Middle frontal gyrus (tissue), 1 donor: ENCODE results near the gene RAPGEFL1.
"Not testable (repeated sequence)": the region's sequence is repeated elsewhere in the genome, so short reads cannot be mapped to it uniquely, and the experiment has no call there.

Experiments
- DNase-seq: peaks from one replicate; pipeline ENCODE4 v3.0.0-alpha.2; 2015; ENCODE audit warnings: low spot score; ENCODE audit errors: extremely low spot score

Gene RAPGEFL1

GRCh38 chr17:40203131-40203530, 25.9 kb downstream of the RAPGEFL1 start:
- no peak for DNase-seq

DNA sequence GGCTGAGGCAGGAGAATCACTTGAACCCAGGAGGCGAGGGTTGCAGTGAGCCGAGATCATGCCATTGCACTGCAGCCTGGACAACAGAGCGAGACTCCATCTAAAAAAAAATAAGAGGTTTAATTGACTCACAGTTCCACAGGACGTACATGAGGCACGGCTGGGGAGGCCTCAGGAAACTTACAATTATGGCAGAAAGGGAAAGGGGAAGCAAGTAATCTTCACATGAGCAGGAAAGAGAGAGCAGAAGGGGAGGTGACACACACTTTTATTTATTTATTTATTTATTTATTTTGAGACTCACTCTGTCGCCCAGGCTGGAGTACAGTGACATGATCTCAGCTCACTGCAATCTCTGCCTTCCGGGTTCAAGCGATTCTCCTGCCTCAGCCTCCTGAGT, 28.9 kb downstream of the RAPGEFL1 start:
- DNase-seq, result not testable (repeated sequence)

GRCh38 chr17:40209404-40210093, 32.3 kb downstream of the RAPGEFL1 start:
- no peak for DNase-seq

- not testable (repeated sequence) for DNase-seq
Observed at GRCh38 chr17:40213914-40214313, 36.6 kb downstream of the RAPGEFL1 start.

DNA sequence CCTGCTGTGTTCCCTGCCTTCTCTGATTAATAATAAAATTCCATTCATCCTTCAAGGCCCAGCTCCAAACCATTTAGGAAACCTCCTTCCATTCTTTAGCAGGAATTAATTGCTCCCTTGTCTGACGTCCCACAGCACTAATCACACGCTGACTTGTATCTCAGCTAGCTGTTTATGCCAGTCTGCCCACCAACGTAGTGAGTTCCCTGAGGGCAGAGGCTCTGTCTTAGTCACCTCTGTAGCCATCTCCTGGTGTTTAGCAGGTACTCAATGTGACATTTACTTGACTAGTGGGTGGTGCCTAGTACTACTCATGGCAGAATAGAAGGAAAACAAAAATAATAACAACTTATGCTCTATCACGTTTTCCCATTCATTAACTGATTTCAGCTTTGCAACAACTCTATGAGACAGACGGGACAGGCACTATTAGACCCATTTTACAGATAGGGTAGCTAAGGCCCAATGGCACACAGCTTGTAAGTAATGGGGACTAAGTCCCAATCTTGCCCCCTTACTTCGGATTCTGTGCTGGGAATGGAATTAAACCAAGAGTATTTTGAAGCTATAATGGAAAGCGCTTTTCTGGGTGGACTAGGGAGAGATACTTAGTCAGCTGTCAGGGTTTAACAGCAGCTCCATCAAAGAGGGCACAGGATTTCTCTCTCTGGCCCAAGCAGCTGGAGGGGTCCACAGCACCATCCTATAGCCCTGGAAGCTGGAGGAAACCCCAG, 40.9 kb downstream of the RAPGEFL1 start:
- no peak for DNase-seq

DNA sequence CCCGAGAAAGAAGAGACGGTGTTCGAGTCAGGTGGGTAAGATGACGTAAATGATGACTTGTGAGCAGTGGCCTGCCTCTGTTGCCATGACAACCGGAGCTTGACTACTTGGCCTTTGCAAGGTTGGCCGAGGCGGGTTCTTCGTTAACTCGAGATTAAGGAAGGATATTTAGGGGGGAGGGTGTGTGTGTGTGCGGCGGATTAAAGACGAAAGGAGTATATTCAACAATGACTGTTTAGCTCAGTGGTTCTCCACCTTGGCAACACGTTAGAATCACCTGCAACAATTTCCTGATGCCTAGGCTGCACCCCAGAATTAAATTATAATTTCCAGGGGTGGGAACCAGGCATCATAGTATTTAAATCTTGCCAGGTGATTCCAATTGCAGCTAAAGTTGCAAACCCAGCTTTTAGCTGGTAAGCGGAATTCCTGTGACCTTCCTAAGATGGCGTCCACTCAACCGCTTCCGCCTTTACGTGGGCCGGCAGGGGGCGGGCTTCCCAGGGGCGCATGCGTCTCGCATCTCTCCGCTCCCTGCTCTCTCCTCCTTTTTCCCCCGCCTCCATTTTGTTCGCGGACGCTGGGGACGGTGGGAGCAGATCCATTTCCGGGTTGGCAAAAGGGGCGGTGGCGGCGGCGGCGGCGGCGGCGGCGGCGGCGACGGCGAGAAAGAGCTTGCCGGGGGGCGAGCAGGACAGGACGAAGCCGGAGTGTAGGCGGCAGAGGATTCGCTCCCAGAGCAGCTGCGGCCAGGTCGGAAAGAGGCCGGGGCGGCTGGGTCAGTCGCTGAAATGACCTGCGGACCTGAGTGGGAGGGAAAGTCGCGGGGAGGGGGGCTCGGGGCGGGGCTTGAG, 41.7 kb downstream of the RAPGEFL1 start, which contains the start of gene WIPF2:
TSS of gene WIPF2 (plus strand) at position 565 of the 854 bp plus-strand sequence. CDS start 37,156 bp downstream, outside the sequence.
- DNase-seq, result peak; percentile 88

DNA sequence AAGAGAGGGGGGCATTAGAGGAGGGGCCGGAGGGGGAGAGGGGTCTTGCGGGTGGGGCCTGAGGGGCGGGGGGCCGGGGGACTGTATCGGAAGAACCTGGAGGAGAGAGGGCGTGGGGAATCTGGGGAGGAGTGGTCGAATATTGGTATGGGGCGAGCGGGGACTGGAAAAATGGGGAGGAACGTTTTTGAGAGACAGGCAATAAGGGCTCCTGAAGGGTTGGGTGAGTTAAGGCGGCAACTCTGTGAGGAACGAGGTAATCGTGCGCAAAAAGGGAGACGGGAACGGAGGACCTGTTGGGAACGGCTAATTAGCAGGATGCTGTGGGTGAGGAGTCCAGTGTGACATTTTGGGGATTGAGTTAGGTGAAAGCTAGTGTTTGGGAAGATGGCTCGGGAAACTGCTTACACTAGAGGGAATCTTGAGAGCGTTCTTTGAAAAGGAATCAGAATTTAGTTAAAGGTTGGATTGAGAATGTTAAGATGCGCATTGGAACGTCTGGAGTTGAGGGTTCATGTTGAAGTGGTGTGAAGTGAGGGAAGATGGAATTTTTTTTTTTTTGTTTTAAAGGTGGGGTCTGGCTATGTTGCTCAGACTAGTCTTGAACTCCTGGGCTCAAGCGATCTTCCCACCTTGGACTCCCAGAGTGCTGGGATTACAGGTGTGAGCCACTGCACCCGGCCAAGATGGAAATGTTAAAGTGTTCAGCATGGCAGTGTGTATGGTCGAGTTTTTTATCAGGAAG, 42.5 kb downstream of the RAPGEFL1 start:
- no peak for DNase-seq

GRCh38 chr17:40224718-40225550, 47.7 kb downstream of the RAPGEFL1 start:
- DNase-seq, result peak; percentile 77

- not testable (repeated sequence) for DNase-seq
Observed at GRCh38 chr17:40229146-40229545, 51.9 kb downstream of the RAPGEFL1 start.

- no peak for DNase-seq
Observed at GRCh38 chr17:40230670-40231069, 53.4 kb downstream of the RAPGEFL1 start.

- DNase-seq, result not testable (repeated sequence)
Observed at GRCh38 chr17:40231928-40232327, 54.7 kb downstream of the RAPGEFL1 start.

DNA sequence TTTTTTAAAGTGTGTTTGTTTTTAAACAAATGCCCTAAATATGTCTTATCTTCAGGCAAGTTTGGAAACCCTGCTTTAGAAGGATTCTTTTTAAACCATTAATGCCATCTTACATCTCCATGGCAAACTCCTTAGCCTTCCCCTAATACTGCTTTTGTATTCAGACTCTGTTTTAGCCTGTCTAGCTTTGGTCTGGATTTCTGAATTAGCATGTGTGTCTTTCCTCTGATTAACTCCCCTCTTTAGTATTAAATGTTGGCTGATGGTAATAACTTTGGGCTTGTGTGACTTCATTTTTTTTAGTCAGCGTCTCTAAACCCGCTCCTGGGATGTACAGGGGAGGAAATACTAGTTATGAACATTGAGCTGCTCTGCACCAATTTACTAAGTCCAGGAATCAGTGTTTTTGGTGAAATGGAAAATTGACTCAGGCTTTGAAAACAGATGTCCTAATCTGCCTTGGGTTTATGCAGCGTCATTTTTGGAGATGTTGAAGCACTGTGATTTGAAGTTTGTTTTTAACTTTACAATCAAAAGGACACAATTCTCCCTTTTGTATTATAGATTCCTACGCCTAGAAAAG, 64.1 kb downstream of the RAPGEFL1 start:
- DNase-seq, result no peak

GRCh38 chr17:40242774-40243173, 65.5 kb downstream of the RAPGEFL1 start:
- no peak for DNase-seq

DNA sequence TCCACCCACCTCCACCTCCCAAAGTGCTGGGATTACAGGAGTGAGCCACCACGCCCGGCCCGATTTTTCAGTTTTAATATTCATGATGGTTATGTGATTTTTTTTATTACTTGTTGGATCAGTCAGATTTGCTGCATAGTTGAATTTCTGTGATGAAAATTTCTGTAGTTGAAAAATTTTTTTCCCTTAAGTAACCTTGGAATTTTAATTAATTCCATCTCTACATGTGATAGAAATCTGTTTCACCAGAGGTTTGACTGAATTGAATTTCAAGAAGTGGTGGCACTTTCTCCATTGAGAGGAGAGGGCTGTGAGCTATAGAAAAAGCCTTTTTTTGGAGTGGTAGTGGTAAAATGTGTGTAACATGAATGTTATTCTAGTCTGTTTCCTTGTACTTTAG, 66.5 kb downstream of the RAPGEFL1 start:
- DNase-seq, result no peak

DNA sequence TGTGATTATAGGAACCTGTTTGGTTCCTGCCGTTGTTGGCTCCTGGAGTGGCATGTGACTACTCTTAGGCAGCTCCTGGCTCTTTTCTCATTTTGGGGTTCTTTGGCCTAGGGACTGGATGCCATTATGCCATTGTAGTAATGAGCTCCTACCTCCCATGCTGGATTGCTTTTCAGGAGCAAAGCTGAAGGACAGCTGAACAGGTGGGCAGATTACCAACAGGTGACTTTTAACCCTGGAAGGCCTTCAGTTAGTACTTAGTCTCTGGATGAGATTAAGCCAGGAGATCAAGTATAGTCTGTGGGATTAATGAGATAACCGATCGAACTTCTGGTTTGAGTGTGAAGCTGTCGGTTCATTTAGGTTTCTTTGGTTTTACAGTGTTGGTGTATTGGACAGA, 67.0 kb downstream of the RAPGEFL1 start:
- no peak for DNase-seq
